GM12801 (cell line): ENCODE results near the gene ZMYM4.

ENCODE experiments used
- CTCF ChIP-seq: IDR thresholded peaks from one replicate; pipeline ENCODE4 v1.5.1; 2011; ENCODE audit warnings: control low read depth; ENCODE audit not compliant: insufficient read length; ENCODE audit errors: extremely low read depth

Gene ZMYM4

DNA sequence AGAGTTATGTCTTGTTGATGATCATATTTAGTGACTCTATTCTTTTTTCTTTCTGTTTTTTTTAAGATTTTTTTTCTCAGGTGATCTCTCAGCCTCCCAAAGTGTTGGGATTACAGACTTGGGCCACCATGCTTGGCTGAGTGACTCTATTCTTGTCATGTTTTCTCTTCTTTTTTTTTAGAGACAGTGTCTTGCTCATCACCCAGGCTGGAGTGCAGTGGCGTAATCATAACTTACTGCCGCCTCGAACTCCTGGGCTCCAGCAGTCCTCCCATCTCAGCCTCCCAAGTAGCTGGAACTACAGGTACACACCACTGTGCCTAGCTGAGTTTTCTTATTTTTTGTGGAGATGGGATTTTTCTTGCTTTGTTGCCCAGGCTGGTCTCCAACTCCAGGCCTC, 36.9 kb downstream of the ZMYM4 start:
- TF ChIP-seq CTCF: no peak

- no peak for TF ChIP-seq CTCF
Measured at GRCh38 chr1:35315649-35316048, 47.1 kb downstream of the ZMYM4 start.

- TF ChIP-seq CTCF: no peak
Measured at GRCh38 chr1:35316264-35316663, 47.8 kb downstream of the ZMYM4 start.

DNA sequence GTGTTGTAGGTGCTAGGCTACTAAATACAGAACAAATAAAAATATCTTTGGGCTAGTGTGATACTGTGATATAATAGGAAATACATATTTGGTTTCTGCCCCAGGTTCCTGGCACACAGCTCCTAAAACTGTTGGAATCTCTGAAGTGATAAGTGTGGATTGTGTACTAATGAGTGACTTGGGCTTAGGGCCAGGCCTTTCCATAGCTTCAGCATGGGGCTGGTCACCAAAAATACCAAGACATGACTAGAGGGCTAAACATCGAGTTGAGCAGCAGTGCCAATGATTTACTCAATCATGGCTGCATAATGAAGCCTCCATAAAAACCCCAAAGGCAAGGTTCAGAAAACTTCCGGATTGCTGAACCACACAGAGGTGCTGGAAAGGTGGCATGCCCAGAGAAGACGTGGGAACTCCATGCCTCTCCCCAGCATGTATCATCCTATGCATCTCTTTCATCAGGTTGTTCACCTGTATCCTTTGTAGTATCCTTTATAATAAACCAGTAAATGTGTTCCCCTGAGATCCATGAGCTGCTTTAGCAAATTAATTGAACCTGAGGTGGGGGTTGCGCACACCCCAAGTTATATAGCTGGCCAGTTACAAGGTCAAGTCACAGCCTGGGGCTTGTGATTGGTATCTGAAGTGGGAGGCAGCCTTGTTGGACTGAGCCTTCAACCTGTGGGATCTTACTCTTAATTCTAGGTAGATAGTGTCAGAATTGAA, 51.6 kb downstream of the ZMYM4 start:
- no peak for TF ChIP-seq CTCF

GRCh38 chr1:35320937-35321336, 52.4 kb downstream of the ZMYM4 start:
- TF ChIP-seq CTCF: no peak

DNA sequence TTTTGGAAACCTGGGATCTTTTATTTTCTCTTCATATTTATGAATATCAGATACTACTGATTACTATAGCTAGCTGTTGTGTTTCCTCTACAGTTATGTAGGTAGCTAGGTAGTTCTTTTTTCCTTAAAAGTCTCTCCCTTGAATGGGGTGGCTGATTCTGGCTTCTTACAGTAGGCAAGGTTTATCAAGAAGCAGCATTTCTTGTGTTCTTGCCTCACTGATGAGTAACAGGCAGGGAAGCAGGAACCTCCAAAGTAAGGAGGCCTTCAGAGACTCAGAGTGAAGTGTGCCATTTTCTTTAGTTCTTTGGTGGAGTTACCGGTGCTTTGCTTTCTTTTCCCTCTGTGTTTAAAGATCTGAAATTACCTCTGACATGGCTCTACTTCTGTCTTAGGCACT, 56.0 kb downstream of the ZMYM4 start:
- no peak for TF ChIP-seq CTCF

DNA sequence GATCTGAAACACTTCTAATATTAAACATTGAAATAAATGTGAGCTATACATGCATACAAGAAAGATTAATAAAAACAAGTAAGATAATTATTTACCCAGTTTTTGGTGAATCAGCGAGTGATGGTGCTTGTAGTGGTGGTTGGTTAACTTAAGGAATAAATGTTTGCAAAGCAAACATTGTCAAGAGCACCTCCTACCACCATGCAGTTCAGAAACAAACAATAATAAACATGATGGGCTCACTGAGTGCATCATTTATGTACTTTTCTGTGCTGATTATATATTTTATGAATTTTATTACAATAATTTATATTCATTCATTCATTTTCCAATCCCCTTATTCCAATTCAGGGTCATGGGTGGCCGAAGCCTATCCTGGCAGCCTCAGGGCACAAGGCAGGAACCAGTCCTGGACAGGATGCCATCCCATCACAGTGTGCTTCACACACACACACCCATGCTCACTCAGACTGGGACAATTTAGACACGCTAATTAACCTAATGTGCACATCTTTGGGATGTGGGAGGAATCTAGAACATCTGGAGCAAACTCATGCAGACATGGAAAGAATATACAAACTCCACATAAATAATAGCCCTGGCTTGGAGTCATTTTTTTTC, 57.8 kb downstream of the ZMYM4 start:
- TF ChIP-seq CTCF: no peak

DNA sequence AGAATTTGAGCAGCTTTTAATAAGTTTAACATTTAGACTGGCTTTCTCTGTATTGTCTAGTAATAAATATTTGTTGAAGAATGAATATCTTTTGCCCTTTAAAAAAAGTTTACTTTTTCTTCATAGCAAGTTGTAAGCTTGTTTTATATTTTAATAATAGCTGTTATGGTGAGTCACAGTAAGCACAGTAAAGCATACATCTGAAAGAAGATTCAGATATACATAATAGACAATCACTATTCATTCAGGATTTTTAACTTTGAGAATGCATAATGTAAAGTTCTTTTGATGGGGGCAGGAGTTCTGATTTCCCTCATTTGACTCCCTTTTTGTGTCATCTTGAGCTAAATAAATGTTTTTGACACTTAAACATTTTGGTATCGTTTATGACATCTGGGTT, 66.0 kb downstream of the ZMYM4 start:
- no peak for TF ChIP-seq CTCF
